GM19099 (cell line): ENCODE data around the gene IFNG-AS1.

ENCODE experiments used
- POLR2A ChIP-seq: IDR thresholded peaks from 3 replicates; pipeline ENCODE4 v1.6.1; 2011; ENCODE audit warnings: low read depth; ENCODE audit not compliant: insufficient read length; ENCODE audit errors: extremely low read depth

Gene IFNG-AS1

GRCh38 chr12:67981287-67982162 lies 7.7 kb upstream of the IFNG-AS1 start:
- no peak for TF ChIP-seq POLR2A

GRCh38 chr12:67982164-67982563 lies 7.1 kb upstream of the IFNG-AS1 start:
- TF ChIP-seq POLR2A, result no peak

GRCh38 chr12:67986632-67987031 lies 2.6 kb upstream of the IFNG-AS1 start:
- TF ChIP-seq POLR2A, result no peak

GRCh38 chr12:67988601-67989021 lies 636 bp upstream of the IFNG-AS1 start:
- TF ChIP-seq POLR2A, result no peak

GRCh38 chr12:67991158-67991557 lies 1.9 kb downstream of the IFNG-AS1 start:
- no peak for TF ChIP-seq POLR2A

- no peak for TF ChIP-seq POLR2A
These were observed 3.9 kb downstream of the IFNG-AS1 start for GRCh38 chr12:67993143-67993542.

- TF ChIP-seq POLR2A, result no peak
These were observed 4.8 kb downstream of the IFNG-AS1 start for GRCh38 chr12:67994046-67994445.

- TF ChIP-seq POLR2A, result no peak
These were observed 7.1 kb downstream of the IFNG-AS1 start for GRCh38 chr12:67996347-67996746.

GRCh38 chr12:67998379-67998778 lies 9.1 kb downstream of the IFNG-AS1 start:
- no peak for TF ChIP-seq POLR2A

- no peak for TF ChIP-seq POLR2A
These were observed 10.0 kb downstream of the IFNG-AS1 start for GRCh38 chr12:67999244-67999643.

GRCh38 chr12:68001486-68002466 lies 12.5 kb downstream of the IFNG-AS1 start:
- TF ChIP-seq POLR2A, result no peak

GRCh38 chr12:68003777-68004176 lies 14.5 kb downstream of the IFNG-AS1 start:
- TF ChIP-seq POLR2A, result no peak

GRCh38 chr12:68007033-68007432 lies 17.8 kb downstream of the IFNG-AS1 start:
- no peak for TF ChIP-seq POLR2A

- TF ChIP-seq POLR2A, result no peak
These were observed 18.2 kb downstream of the IFNG-AS1 start for GRCh38 chr12:68007466-68007865.

- TF ChIP-seq POLR2A, result no peak
These were observed 22.1 kb downstream of the IFNG-AS1 start for GRCh38 chr12:68011206-68011881.
